Pulmonary artery endothelial cell (primary cell): ENCODE data around the gene GRK1. TPM values are rescaled to one million over a fixed set of nuclear protein-coding genes. Genes with fewer than 3 reads are reported as not detected.

Experiments used
- DNase-seq: peaks from one replicate; pipeline ENCODE4 v3.0.0-alpha.2; 2011; ENCODE audit warnings: low read depth, low spot score
- total RNA-seq: library from RNA; depleted of rRNA; stranded (reverse); fragments of >200 nt; gene quantifications from 2 replicates; pipeline ENCODE4 v1.2.3, GENCODE V29; 2014

Gene GRK1
- total RNA-seq, 1 donor from 2014 or later: not detected

DNA sequence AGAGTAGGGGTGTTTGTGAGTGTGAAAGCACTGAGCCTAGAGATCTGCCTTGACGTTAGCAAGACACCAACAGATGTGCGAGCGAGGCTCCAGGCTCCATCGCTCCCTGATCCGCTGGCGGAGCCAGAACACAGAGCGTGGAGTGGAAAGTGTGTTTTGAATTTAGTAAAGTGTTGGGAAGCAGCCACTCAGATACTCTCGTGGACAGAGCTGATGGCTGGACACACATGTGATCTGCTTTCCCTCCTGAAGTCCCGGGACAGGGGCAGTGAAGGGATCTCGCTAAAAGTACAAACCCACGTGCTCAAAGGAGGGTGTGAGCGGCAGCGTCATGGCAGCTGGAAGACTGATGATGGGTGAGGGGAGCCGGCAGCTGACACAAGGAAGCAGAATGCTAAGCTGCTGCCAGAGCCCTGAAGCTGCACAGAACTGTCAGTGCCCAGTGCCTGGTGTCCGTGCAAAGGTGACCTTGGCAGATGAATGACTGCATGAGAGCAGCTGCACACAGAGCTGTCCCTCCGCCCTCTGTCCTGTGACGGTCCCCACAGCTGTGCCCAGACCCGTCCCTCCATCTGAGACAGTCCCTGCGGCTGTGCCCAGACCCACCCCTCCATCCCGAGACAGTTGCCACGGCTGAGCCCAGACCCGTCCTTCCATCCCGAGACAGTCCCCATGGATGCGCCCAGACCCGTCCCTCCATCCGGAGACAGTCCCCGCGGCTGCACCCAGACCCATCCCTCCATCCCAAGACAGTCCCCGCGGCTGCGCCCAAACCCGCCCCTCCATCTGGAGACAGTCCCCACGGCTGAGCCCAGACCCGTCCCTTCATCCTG, 62.4 kb downstream of the GRK1 start:
- no peak for DNase-seq

DNA sequence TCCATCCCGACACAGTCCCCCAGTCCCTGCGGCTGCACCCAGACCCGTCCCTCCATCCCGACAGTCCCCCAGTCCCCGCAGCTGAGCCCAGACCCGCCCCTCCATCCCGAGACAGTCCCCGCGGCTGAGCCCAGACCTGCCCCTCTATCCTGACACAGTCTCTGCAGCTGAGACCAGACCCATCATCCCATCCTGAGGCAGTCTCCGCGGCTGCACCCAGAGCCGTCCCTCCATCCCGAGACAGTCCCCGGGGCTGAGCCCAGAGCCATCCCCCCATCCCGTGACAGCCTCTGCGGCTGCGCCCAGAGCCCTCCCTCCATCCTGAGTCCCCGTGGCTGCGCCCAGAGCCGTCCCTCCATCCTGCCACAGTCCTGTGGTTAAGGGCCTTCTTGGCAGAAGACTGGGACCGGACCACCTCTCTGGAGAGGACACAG, 63.3 kb downstream of the GRK1 start:
- DNase-seq: no peak

DNA sequence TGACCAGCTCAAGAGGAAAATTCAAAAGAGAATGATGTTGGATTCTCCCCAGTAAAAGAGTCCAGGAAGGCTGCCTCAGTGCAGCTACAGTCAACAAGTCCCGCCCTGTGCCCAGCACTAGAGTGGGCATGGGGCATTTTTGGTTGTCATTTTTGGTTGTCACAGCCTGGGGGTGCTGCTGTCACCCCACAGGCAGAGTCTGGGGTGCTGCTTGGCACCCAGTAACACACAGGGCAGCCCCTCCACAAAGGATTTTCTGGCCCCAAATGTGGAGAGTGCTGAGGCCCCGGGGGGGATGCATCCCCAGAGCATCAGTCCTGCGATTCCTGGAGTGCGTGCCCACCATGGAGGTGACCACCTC, 63.8 kb downstream of the GRK1 start:
- DNase-seq: no peak

DNA sequence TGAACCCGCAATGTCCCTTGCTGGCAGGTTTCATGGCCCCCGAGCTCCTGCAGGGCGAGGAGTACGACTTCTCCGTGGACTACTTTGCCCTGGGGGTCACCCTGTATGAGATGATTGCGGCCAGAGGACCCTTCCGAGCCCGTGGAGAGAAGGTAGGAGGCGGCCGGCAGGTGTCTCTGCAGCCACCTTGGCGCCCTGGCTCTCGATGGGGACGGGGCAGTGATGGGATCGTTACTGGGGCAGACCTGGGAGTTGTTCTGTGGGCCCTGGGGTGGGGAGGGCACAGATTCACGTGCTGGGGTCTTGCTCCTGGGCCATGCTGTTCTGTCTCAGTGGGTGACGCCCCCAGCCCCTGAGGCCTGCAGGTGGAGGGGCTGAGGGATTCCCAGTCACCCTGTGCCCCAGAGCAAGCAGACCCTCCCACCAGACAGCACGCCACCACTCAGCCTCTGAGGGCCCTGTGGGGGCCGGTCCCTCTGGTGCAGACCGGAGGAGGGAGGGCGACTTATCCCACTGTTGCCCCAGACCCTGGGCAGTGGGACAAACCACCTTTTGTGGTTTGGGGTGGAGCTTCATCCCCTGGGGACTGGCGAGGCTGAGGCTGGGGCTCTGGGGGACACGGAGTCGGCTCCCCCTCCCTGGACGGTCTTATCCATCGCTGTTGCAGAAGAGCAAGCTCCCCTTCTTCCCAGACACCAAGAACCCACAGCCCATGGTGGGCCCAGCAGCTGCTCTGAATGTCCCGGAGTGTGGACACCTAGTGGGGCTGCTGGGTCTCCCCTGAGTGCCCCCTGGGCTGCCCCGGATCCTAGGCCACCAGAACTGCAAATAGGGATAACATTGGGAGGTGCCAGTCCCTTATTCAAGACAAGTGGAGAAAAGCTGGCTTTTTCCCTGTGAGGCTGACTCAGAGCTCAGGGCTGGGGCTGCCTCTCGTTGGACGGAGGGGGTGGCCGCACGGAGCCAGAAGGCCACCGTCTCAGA, 64.5 kb downstream of the GRK1 start:
- no peak for DNase-seq

DNA sequence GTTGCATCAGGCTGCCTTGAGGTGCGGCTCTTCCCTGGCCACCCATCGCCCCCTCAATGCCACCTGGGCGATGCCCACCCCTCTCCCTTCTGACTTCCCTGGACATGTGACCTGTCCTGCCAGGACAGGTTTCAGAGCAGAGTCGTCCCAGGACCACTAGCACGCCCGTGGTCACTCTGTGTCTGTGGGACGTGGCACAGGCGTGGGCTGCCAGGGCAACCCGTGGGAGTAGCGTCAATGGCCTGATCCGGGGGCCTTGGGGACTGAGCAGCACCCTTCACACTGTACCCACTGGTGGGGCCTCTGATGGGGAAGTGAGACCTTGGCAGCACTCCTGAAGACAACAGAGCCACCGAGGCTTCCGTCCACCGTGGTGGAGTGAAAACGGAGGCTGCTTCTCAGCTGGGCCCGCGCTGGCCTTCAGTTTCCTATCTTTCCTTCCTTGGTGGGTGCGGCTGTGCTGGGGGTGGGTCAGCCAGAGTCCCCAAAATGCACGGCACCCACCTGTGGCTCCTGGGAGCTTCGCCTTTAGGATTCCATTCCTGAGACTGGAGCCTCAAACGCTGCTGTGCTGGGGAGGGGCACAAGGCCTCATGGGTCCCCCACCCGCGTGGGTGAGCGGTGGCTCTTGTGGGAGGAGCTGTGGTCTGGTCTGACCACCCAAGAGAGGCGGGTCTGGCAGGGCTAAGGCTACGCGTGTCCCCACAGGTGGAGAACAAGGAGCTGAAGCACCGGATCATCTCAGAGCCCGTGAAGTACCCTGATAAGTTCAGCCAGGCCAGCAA, 65.3 kb downstream of the GRK1 start:
- no peak for DNase-seq

DNA sequence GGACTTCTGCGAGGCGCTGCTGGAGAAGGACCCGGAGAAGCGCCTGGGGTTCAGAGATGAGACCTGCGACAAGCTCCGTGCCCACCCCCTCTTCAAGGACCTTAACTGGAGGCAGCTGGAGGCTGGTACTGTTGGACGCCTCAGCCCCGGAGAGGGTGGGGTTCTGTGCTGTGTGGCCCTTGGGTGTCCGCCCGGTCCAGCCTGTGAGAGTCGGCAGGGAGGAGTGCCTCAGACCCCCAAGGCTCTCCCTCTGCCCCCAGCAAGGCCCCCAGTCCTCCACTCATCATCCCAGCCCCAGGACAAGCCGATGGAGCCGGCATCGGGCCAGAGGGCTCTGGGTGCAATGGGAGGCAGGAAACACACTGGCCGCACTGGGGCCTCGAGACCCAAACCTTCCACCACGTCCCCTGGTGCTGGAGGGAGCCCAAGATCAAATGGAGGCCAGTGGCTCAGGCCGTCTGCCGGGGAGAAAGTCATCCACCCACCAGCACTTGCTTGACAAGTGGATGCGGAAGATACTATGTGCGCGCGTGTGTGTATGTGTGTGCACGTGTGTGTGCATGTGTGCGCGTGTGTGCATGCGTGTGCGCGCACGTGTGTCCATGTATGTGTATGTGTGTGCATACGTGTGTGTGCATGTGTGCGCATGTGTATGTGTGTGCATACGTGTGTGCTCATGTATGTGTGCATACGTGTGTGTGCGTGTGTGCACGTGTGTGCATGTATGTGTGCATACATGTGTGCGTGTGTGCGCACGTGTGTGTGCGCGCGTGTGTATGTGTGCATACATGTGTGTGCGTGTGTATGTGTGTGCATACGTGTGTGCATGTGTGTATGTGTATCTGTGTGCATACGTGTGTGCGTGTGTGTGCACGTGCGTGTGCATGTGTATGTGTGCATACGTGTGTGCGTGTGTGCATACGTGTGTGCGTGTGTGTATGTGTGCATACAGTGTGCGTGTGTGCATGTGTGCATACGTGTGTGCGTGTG, 66.2 kb downstream of the GRK1 start:
- DNase-seq: no peak

DNA sequence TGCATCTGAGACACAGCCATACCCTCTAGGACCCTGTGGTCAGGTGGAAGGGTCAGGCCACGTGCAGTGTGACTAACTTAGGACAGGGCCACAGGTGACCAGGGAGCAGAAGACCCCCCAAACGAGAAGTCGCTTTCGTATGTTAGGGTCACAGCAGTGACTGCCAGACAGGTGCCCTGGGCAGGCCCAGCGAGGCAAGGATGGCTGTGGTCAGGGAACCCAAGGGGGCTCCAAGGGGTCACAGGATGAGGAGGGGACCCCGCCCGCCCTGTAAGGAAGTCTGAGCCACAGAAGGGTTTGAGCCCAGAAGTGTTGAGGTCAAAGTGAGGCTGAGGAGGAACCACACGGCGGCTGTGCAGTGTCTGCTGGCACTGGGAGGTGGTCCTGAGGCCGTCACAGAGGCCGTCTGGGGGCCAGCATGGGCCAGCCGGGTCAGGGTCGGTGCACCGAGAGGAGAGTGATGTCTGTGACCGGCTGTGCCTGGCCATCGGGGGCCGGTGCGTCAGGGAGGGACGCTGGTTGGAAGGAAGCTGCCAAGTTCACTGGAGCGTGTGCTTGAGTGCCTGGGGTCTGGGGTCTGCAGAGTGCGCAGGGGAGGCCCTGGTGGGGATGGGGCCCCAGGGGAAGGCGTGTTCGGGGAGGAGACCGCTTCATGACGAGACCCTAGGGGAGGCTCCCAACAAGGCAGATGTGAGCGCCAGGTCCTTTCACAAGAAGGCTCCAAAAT, 67.2 kb downstream of the GRK1 start:
- DNase-seq: no peak

DNA sequence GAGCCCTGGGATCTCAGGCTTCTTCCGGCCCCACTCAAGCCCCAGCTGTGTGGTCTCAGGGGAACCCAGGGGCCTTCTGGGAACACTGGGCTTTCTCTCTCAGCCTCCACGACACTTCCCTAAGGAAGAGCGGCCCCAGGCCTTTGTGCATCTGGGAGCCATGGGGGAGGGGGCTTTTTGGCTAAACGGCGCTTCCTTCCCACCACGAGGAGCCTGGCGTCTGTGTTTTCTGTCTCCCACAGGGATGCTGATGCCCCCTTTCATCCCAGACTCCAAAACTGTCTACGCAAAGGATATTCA, 67.8 kb downstream of the GRK1 start:
- DNase-seq: no peak

DNA sequence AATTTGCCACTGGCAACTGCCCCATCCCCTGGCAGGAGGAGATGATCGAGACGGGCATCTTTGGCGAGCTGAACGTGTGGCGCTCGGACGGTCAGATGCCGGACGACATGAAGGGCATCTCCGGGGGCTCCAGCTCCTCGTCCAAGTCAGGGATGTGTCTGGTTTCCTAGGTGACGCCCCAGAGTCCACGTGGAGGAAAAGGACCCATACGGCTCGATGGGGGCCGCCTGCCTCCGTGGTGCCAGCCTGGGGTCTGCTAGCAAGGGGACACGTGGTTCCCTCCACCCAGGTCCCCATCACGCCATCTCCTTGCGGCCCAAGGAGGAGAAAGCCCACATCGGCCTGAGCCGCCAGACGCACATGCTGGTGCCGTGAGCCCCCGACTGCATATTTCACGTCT, 68.2 kb downstream of the GRK1 start:
- no peak for DNase-seq

DNA sequence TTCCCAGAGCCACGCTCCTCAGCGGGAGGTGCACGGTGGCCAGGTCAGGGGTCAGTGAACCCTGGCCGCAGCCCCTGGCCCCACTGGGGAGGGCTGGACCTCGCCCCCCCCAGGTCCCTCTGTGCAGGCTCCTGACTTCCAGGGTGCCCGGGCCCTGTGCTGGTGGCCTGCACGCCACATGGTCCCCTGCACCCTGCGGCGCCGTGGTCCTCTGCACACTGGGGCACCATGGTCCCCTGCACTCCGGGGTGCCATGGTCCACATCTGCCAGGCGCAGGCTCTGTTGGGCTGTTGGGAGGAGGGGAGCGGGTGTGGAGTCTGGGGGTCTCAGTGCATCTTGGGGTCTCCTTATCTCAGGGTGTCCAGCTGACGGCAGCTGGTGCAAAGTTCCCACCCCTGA, 68.7 kb downstream of the GRK1 start:
- DNase-seq: no peak

DNA sequence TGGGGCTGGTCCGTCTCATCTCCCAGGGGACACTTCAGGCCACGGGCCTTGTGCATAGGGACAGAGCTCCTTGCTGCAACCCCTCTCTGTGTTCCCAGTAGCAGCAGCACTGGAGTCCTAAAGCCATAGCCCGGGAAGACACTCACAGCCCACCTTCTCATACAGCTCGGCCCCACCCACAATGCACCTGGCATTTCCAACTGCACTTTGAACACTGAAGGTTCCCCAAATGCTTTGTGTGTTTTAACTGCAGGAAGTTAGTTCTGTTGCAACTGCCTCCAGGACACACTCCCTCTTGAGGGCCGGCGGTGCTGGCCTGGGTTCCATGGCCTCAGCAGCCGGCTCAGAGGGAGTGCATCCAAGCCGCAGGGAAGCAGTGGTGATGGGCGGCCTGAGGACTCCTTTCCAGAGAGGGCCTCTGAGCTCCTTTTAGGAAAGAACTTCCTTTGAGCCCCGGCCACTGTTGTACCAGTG, 69.3 kb downstream of the GRK1 start:
- DNase-seq: no peak

DNA sequence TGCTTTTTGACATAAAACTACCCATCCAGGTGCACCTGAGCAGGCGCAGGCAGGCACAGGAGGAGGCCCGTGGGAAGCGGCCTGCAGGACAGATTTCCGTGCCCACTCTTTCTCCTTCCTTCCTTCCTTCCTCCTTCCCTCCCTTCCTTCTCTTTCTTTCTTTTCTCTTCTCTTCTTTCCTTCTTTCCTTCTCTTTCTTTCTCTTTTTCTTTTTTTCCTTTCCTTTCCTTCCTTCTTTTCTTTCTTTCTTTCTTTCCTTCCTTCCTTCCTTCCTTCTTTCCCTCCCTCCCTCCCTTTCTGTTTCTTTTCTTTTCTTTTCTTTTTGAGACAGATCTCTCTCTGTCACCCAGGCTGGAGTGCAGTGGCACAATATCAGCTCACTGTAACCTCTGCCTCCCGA, 70.8 kb downstream of the GRK1 start:
- no peak for DNase-seq

DNA sequence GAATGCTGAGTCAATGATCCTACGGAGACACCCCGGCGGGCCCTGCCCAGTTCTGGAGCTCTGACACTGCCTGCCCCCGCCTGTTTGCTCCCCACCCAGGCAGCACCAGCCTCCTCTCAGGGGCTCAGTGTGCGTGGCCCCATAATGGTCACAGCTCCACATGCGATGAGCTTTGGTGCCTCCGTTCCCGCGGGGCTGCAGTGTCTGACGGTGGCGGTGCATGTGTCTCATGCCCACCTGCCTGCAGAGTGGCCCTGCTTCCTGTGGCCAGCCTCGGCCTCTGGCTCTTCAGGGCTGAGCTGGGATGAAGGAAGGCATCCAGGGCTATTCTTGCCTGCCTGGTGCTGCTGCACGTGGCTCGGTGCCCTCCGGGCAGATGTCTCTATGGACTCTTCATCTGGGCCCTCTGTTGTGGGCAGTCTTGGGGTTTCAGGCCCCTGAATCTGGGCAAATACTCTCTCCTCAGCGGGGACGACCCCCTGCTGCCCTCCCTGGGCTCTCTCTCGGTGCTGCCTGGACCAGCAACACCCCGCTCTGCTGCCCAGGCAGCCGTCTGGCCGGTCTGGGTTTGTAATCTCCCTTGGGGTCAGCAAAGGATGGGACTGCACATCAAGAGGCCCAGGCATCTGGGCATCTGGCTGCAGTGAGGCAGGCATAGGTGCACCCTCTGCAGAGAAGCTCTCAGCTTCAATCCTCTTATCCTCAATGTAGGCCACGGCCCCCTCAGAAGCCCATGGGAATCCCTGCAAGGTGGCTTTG, 72.7 kb downstream of the GRK1 start:
- no peak for DNase-seq

DNA sequence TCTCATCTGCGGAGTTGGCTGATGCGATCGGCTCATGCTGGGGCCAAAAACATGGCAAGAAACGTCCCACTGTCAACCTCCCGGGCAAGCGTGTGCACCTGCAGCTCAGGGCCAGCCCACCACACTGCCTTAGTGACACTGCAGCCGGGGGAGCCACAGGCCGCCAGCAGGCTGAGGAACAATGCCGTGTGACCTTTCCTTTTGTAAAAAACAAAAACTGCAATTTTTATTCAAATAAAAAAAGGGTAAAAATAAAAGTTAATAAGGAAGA, 73.2 kb downstream of the GRK1 start:
- no peak for DNase-seq

DNA sequence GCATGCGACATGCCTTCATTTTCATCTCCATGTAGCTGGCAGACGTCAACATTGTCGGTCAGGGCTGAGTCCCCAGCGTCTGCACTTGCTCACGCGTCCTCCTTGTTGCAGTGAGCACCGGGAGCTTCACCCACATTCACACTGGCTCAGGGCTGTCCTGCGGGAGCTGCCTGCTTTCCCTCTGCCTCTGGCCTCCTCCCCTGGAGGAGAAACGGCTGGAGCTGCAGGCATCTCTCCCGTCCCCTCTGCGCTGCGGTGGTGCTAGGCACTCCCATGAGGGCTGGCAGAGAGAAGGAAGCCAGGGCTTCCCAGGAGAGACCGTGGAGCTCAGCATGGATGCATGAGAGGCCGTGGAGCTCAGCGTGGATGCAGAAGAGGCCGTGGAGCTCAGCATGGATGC, 73.6 kb downstream of the GRK1 start:
- DNase-seq: no peak

DNA sequence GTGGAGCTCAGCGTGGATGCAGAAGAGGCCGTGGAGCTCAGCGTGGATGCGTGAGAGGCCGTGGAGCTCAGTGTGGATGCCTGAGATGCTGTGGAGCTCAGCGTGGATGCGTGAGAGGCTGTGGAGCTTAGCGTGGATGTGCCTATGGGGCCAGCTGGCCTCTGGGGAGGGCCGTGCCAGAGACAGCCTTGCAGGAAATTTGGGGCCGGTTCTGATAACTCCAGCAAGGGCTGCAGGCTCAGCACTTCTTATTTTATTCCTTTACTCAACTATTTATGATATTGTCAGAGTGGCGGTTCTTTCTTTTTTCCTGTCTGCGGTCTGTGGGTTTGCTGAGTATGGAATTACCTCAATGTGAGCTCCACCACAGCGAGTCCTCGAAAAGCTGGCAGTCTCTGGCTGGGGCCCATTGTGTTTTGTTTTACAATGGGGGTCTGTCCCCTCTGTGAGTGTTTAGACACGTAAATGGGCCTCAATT, 74.2 kb downstream of the GRK1 start:
- no peak for DNase-seq

DNA sequence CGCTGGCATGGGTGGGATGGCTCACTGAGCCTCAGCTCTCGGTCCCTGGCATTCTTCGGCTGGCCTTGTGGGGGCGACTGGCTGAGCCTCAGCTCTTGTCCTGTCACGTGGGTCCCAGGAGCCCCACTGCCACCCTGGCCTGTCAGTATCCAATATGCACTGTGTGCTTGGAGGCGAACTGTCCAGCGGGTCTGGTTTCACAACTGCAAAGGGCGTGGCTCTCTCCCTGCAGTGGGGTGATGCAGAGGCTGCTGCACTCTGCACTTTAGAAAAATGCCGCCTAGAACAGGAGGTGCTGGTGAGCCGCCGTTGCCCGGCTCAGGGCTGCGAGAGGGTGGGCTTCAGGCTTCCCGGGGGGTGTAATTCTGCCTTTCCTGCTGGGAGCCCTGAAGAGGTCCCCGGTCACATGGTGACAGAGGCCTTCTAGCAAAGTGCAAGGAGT, 75.0 kb downstream of the GRK1 start:
- DNase-seq: no peak

DNA sequence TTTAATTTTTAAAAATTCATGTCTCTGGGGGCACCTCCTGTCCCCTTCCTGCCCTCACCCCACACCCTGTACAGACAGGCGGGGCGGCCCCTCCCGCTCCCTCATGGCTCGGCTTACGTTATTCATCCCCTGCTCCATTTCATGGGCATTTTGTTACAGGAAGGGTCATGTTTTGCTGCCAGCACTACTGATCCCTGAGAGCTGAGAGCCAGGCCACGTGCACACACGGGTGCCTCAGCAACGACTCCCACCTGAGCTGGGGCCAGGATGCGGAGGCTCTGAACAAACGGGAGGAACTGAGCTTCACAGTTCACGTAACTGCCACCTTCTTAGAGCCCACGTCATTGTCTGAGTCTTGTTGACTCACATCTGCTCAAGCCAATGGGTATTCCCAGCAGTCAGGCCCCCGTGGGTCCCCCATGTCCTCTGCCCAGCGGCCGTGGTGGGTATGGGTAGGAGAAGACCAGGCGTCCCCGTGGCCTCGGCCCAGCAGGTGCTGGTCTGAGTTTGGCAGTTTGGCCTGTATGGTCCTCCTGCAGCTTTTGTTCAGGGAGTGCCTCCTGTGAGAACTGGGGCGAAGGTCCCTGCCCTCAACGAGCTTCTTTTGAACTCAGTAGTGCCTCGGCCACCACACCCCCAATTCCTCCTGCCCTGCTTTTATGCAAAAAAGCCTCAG, 75.6 kb downstream of the GRK1 start:
- DNase-seq: no peak
